ENCODE data around the gene DGKG. TPM values are rescaled to one million over a fixed set of nuclear protein-coding genes. Genes with fewer than 3 reads are reported as not detected.

DGKG gene
- total and polyA plus RNA-seq, 2 of the 8 experiments (the other 6 are each of a cell fraction or from before 2014, with no cell fraction given) = 0.30 to 0.48 TPM

- no peak for TF ChIP-seq CEBPB (IDR thresholded peaks at IDR 0.05; ENCODE audit: low read depth, low read length)
Measured at GRCh38 chr3:186217820-186218164, 144.2 kb downstream of the DGKG start (continued).
